Progenitor cell of endocrine pancreas (in vitro differentiated cells): ENCODE data around the gene SPRR1A. TPM values are rescaled to one million over a fixed set of nuclear protein-coding genes. Genes with fewer than 3 reads are reported as not detected.

Experiments
- DNase-seq: peaks from one replicate; pipeline ENCODE4 v3.0.0; 2021; ENCODE audit warnings: low spot score; ENCODE audit not compliant: unreplicated experiment
- H3K27ac Mint-ChIP-seq: 2 replicates; pipeline ENCODE4 v1.8.0; 2021; ENCODE audit warnings: mild to moderate bottlenecking, moderate library complexity, mixed read lengths
- H3K27me3 Mint-ChIP-seq: 2 replicates; pipeline ENCODE4 v1.8.0; 2021; ENCODE audit warnings: mixed read lengths
- H3K36me3 Mint-ChIP-seq: 2 replicates; pipeline ENCODE4 v1.8.0; 2022; ENCODE audit warnings: mixed read lengths; ENCODE audit not compliant: insufficient read depth
- H3K4me1 Mint-ChIP-seq: 2 replicates; pipeline ENCODE4 v1.8.0; 2021; ENCODE audit warnings: low read depth, mixed read lengths
- H3K4me3 Mint-ChIP-seq: 2 replicates; pipeline ENCODE4 v1.8.0; 2021; ENCODE audit warnings: low read depth, mild to moderate bottlenecking, moderate library complexity, mixed read lengths
- H3K9me3 Mint-ChIP-seq: 2 replicates; pipeline ENCODE4 v1.8.0; 2021; ENCODE audit warnings: low read depth, mixed read lengths
- total RNA-seq: library from RNA; stranded (reverse); gene quantifications from 2 replicates; pipeline ENCODE4 v1.2.1, GENCODE V29; 2021
- TF ChIP-seq, protein P1 (sequence below): fragments of 200-600 bp; sonication (generic); IDR thresholded peaks from one replicate; pipeline ENCODE4 v1.5.0; 2021; ENCODE audit warnings: antibody characterized with exemption, mild to moderate bottlenecking; ENCODE audit not compliant: unreplicated experiment

Gene SPRR1A
- total RNA-seq, 1 donor from 2014 or later: not detected

GRCh38 chr1:152995842-152996241 lies 12.0 kb downstream of the SPRR1A start:
- no peak for DNase-seq
- Mint-ChIP-seq H3K4me3 (no peak overlapping the region), H3K4me1 (peaks cover 10% of the 10 kb centered on the region), H3K27ac (no peak overlapping the region), H3K27me3 (no peaks in the 10 kb centered on the region), H3K36me3 (no peaks in the 10 kb centered on the region), H3K9me3 (peaks cover 10% of the 10 kb centered on the region)
- TF ChIP-seq, protein P1, sequence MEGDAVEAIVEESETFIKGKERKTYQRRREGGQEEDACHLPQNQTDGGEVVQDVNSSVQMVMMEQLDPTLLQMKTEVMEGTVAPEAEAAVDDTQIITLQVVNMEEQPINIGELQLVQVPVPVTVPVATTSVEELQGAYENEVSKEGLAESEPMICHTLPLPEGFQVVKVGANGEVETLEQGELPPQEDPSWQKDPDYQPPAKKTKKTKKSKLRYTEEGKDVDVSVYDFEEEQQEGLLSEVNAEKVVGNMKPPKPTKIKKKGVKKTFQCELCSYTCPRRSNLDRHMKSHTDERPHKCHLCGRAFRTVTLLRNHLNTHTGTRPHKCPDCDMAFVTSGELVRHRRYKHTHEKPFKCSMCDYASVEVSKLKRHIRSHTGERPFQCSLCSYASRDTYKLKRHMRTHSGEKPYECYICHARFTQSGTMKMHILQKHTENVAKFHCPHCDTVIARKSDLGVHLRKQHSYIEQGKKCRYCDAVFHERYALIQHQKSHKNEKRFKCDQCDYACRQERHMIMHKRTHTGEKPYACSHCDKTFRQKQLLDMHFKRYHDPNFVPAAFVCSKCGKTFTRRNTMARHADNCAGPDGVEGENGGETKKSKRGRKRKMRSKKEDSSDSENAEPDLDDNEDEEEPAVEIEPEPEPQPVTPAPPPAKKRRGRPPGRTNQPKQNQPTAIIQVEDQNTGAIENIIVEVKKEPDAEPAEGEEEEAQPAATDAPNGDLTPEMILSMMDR: no peak

DNA sequence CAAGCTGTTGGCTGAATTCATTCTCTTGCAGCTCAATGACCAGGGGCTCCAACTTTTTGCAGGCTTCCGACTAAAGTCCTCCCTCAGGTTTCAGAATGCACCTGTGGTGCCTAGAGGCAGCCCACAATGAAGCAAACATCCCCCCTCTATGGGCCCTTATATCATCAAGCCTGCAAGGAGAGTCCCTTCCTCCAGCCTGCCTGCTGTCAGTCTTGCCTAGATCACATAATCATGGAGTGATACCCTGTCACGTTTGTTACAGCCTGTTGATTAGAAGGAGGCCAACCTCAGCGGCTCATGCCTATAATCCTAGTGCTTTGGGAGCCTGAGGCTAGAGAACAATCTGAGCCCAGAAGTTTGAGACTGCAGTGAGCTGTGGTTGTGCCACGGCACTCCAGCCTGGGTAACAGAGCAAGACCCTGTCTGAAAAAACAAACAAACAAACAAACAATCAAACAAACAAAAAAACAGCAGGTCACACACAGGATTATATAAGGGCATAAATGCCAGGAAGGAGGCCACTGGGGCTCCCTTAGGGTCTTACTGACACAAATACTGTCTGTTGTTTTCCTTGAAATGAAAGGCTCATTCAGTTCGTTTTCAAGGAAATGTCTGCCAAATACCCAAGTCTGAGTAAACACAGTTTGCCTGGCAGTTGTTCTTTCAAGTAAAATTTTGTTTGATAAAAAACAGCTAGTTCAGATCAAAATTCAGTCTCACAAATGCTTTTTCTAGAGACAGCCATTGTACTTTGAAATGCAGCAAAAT lies 12.9 kb downstream of the SPRR1A start:
- peaks cover 10% of the 10 kb centered on the region for H3K4me1 Mint-ChIP-seq
- H3K27me3 Mint-ChIP-seq: no peaks in the 10 kb centered on the region
- no peak overlapping the region for H3K4me3 Mint-ChIP-seq
- peak overlapping the region; percentile 47 for H3K27ac Mint-ChIP-seq
- H3K9me3 Mint-ChIP-seq: peaks cover 10% of the 10 kb centered on the region
- no peak for DNase-seq
- no peaks in the 10 kb centered on the region for H3K36me3 Mint-ChIP-seq
- TF ChIP-seq, protein P1: no peak

- H3K4me1 Mint-ChIP-seq: peaks cover 10% of the 10 kb centered on the region
- peaks cover 10% of the 10 kb centered on the region for H3K9me3 Mint-ChIP-seq
- TF ChIP-seq, protein P1: no peak
- H3K36me3 Mint-ChIP-seq: no peaks in the 10 kb centered on the region
- no peak overlapping the region for H3K4me3 Mint-ChIP-seq
- H3K27me3 Mint-ChIP-seq: no peaks in the 10 kb centered on the region
- DNase-seq: no peak
- no peak overlapping the region for H3K27ac Mint-ChIP-seq
These were observed 14.0 kb downstream of the SPRR1A start for GRCh38 chr1:152997901-152998300.

DNA sequence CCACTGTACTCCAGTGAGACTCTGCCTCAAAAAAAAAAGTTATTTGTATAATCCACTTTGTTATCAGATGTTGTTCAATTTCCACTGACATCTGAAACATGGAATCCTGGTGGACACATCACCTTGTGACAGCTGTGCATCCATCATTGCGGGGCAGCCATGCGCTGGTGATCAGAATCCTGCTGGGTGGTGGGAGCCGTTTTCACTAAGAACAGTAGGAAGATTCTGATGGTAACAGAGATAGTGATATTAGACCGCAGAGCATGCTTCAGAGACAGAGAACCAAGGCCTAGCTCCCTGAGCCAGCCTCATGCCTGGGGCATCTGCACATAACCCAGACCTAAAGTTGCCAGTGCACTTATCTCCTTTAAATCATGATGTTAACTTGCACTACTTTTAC lies 14.6 kb downstream of the SPRR1A start:
- H3K4me1 Mint-ChIP-seq: peaks cover 10% of the 10 kb centered on the region
- no peak overlapping the region for H3K27ac Mint-ChIP-seq

DNA sequence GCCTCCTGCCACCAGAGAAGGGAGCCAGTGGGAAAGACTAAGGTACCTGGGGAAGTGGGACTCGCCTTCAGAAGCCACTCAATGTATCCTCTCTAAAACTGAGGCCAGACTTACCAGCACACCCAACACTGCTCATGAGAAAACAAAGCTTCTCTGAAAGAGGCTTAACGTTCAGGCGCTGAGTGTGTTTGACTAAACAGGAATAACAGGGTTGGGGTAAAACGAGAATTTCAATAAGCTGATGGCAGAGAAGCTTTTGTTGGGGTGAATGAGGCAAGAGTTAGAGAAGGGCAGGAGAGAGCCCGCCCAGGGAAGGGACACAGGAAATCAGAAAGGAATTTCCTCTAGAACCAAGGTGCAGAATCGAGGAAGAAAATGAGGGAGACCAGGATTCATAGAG lies 15.9 kb downstream of the SPRR1A start:
- no peak overlapping the region for H3K4me3 Mint-ChIP-seq
- TF ChIP-seq, protein P1: no peak
- no peaks in the 10 kb centered on the region for H3K27me3 Mint-ChIP-seq

More for the DNA sequence above, 14.6 kb downstream of the SPRR1A start:
- no peaks in the 10 kb centered on the region for H3K36me3 Mint-ChIP-seq
- no peak overlapping the region for H3K4me3 Mint-ChIP-seq
- peaks cover 10% of the 10 kb centered on the region for H3K9me3 Mint-ChIP-seq
- no peaks in the 10 kb centered on the region for H3K27me3 Mint-ChIP-seq
- DNase-seq: no peak
- TF ChIP-seq, protein P1: no peak

More for the DNA sequence above, 15.9 kb downstream of the SPRR1A start:
- peaks cover 10% of the 10 kb centered on the region for H3K4me1 Mint-ChIP-seq
- no peak overlapping the region for H3K27ac Mint-ChIP-seq
- H3K9me3 Mint-ChIP-seq: peaks cover 10% of the 10 kb centered on the region
- H3K36me3 Mint-ChIP-seq: no peaks in the 10 kb centered on the region
- DNase-seq: no peak
